ENCODE measurements around the gene ZNF236.
"Not testable (repeated sequence)": the region's sequence is repeated elsewhere in the genome, so short reads cannot be mapped to it uniquely, and the experiment has no call there.

Gene ZNF236

DNA sequence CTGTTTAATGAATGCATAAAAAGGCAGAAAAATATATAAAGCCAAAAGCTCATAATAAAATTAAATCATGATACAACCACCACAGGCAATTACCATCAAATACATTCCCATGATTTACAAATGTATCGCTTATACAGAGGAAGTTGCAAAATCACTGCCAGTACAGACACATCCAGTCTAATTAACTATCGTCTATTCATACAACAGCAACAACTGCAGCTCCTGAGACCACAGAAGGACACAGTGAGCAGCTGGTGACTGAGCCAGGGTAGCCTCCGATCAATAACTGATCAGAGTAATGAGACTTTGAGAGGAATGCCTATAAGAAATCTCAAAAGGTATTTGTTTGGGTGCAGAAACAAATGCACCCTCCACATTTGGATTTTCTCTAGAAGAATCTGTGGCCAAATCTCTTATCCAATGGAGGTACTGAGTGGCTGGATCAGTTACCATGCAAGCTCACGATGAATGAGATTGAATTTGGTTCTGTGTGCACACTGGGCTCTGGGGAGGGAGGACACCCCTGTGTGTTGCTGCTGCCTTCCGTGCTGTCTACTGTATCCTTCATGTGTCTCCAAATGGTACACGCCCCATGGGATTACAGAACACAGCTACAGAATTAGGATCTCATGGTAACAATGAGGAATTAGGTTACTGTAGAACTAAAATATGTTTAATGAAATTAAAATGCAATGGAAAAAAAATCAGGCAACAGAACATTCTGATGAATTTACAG lies 190.6 kb downstream of the ZNF236 start:
- DNase-seq, result no peak

GRCh38 chr18:77013811-77014521 lies 191.6 kb downstream of the ZNF236 start:
- DNase-seq, result no peak

GRCh38 chr18:77014538-77014937 lies 192.2 kb downstream of the ZNF236 start:
- no peak for DNase-seq

GRCh38 chr18:77015169-77015568 lies 192.8 kb downstream of the ZNF236 start:
- no peak for DNase-seq

DNA sequence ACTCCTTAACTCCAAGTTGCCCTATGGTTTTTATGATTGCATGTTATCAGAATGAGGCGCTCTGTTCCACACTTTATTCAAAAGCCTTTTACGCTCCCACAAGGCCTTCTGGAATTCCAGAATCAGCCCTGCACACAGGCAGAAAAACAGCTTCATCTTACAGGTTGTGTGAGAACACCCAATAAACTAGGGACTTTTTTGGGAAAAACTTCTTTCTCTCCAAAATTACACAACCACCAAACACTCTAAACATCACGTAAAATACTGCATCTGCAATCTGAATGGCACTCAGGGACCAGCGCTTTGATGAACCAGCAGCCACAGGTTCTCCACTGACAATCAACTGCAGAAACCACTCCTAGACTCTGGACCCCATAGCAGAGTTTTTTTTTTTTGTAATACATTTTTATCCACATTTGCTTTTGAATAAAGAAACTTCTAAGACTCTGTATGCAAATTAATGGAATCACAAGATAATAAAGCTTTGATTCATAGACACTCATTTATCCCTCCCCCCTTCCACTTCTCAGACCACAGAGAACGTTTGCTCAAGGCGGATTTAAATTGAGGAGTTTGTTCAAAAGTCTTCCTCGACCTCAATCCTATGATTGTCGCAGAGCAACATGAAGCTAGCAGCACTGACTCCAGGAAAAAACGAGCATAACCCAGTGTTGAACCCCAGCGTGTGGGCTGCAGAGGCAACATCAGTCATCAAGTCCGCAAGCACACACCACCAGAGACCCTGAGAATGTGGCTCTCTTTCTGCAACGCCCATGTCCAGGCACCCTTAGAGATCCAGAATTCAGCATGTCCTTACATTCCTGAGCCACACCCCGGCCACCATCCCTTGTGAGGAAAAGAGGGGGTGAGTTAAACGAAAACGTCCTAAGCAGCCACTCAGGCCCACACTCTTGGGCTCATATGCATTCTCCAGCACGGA lies 193.7 kb downstream of the ZNF236 start:
- no peak for DNase-seq

DNA sequence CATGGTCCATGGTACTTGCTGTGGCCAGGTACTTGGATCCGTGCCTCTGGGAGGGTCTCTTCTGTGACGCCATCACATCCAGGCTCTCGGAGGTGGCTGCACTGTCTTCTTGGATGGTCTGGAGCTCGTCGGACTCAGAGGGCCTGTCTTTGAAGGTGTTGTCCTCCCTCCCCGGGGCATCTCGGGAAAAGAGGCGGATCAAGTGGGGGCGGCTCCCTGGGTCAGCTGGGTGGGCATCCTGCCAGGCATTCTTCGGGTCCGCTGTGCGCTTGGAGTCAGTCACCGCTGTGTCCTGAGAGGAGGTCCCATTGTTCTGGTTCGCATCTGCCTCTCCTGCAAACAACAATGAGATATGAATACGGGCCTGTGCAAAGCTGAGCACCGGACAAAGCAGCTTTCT lies 194.6 kb downstream of the ZNF236 start:
- DNase-seq, result no peak

DNA sequence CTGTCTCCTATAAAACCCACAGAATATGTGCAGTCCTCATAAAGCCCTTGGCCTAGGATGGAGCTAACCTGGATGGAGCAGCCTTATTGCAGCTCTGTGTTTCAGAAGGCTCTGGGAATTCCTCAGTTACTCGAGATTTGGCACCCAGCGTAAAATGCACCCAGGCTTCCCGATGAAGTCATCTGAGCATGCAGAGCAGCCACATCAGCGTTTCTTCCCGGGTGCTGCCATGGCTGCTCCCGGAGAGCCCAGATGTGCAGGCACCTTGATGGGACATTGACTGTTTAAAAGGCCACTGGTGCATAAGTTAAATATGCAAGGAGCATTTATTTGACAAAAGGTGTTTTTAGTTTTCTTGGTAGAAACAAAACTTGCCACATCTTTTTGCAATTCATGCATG lies 195.0 kb downstream of the ZNF236 start:
- no peak for DNase-seq

GRCh38 chr18:77018650-77019049 lies 196.3 kb downstream of the ZNF236 start:
- not testable (repeated sequence) for DNase-seq

- no peak for DNase-seq
These were observed 197.3 kb downstream of the ZNF236 start for GRCh38 chr18:77019641-77020040.
